Measurements from ENCODE around the gene SH3RF3.

Gene SH3RF3

DNA sequence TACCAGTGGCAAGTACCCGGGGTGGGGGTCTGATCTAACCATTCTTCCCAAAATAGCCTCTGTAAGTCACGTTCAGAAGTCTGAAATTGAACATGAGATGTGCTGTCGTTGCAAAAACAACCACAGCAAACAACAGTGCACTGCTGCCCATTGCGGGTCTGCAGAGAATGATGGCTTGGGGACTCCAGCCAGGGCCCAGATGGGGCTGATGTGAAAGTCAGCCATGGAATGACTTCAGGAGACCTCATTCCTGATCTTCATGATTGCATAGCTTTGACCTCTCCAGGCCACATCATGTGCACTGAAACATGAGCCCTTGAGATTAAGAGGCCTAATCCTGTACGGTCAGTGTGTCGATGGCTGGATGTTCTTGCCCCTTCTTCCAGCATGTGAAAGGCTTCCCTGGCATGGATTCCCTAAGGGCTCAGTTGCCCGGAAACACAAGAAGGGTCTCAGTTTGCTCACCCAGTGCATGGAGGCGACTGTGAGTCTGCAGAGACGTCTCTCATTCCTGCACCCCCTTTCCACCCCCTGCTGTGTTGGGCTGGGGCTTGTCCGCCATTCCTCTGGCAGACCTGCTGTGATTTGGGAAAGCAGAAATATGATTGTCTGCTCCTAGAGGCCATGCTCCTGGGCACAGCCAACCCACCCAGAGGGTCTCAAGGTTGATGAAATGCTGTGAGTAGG, 293.2 kb downstream of the SH3RF3 start:
- no peak for DNase-seq (ENCODE audit: low read depth)
- H3K4me3 ChIP-seq (ENCODE audit: low read length): no peak overlapping the region
- TF ChIP-seq CTCF (IDR thresholded peaks at IDR 0.05; ENCODE audit: insufficient read depth, low read depth, low read length, missing control alignments): no peak

DNA sequence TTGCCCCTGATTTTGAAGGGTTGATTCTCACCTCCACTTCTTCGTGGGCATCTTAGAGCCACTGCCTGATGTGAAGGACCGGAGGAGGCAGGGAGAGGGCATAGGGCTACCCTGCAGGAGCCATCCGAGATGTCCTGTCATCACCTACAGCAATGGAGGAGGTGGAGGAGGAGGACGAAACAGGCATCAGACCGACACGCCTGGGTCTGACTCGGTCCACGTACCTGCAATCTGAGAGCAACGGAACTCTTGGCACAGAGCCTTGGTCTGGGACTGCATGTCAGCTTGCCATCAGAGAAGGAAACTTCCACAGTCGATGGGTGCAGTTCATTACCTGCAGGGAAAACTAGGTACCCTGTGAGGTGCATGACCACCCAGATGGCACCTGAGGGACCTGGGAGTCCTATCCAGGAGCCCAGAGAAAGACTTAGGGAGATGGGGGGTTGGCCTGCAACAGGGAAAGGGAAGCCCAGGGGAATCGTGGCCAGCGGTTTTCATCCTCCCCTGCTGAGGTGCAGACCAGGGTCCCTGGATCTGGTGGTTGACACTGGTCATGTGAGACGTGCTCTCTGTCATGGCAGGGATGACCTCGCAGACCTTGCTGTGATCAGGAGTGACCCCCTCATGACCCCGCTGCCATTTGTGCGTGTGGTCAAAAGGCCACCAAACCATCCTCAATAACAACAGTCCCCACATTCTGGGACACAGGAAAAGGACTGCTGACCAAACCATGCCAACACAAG, 293.9 kb downstream of the SH3RF3 start:
- H3K4me3 ChIP-seq (ENCODE audit: low read length): no peak overlapping the region
- TF ChIP-seq CTCF (IDR thresholded peaks at IDR 0.05; ENCODE audit: insufficient read depth, low read depth, low read length, missing control alignments): no peak
- DNase-seq (ENCODE audit: low read depth): no peak

GRCh38 chr2:109423556-109424359, 294.8 kb downstream of the SH3RF3 start:
- no peak overlapping the region for H3K4me3 ChIP-seq (ENCODE audit: low read length)
- TF ChIP-seq CTCF (IDR thresholded peaks at IDR 0.05; ENCODE audit: insufficient read depth, low read depth, low read length, missing control alignments): no peak
- no peak for DNase-seq (ENCODE audit: low read depth)

- no peak for TF ChIP-seq CTCF (IDR thresholded peaks at IDR 0.05; ENCODE audit: insufficient read depth, low read depth, low read length, missing control alignments)
- DNase-seq (ENCODE audit: low read depth): no peak
These were observed 296.4 kb downstream of the SH3RF3 start for GRCh38 chr2:109425411-109425810.

DNA sequence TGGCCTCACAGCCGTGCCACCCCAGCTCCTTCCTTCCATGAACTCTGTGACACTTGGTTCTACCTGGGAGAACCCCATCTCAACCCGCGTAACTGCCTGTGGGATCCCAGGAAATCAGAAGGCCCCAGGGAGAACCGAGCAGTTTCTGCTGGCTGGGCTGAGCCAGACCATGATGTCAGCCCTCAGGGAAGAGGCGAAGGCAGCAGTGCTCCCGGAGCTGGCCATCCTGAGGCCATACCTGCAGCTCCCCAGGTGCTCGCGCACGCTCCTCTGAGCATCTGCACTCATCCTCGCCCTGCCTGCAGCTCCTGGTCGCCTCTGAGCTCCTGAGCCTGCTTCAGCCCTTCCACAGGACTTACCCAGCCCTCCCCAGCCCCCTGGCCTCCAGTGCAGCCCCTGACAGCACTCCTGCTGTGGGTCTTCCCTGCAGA, 298.7 kb downstream of the SH3RF3 start:
- H3K4me3 ChIP-seq (ENCODE audit: low read length): no peak overlapping the region
- no peak for DNase-seq (ENCODE audit: low read depth)
- TF ChIP-seq CTCF (IDR thresholded peaks at IDR 0.05; ENCODE audit: insufficient read depth, low read depth, low read length, missing control alignments): no peak

More at GRCh38 chr2:109425411-109425810, 296.4 kb downstream of the SH3RF3 start:
- H3K4me3 ChIP-seq (ENCODE audit: low read length): no peak overlapping the region

GRCh38 chr2:109428281-109428680, 299.3 kb downstream of the SH3RF3 start:
- no peak for TF ChIP-seq CTCF (IDR thresholded peaks at IDR 0.05; ENCODE audit: insufficient read depth, low read depth, low read length, missing control alignments)
- no peak for DNase-seq (ENCODE audit: low read depth)
- H3K4me3 ChIP-seq (ENCODE audit: low read length): no peak overlapping the region
